ENCODE measurements around the gene S100A16.
"Not testable (repeated sequence)": the region's sequence is repeated elsewhere in the genome, so short reads cannot be mapped to it uniquely, and the experiment has no call there.

Gene S100A16

GRCh38 chr1:153562021-153562420 is 50.9 kb downstream of the S100A16 start:
- not testable (repeated sequence) for DNase-seq (ENCODE audit: low read depth in 2 of 2)

- DNase-seq (ENCODE audit: low read depth in 2 of 2): no peak
Observed at GRCh38 chr1:153561466-153561985, 51.4 kb downstream of the S100A16 start.

- DNase-seq (ENCODE audit: low read depth in 2 of 2): no peak
Observed at GRCh38 chr1:153560771-153561465, 52.0 kb downstream of the S100A16 start.

GRCh38 chr1:153560241-153560640 is 52.7 kb downstream of the S100A16 start:
- DNase-seq (ENCODE audit: low read depth in 2 of 2): no peak

GRCh38 chr1:153557877-153558276 is 55.1 kb downstream of the S100A16 start:
- no peak for DNase-seq (ENCODE audit: low read depth in 2 of 2)

All from stimulated activated CD4-positive, alpha-beta T cell treated with anti-CD3 and anti-CD28 coated beads, Interleukin-1b, Interleukin-23, amount 100 ng/mL, for 1 hour (primary cell).